K562 (cell line): Measurements from ENCODE around the gene WDR19.

Experiments used
- CHD4 ChIP-seq: fragments of 200-600 bp; sonication (generic); IDR thresholded peaks from 3 replicates; pipeline ENCODE4 v1.6.1; 2012; ENCODE audit warnings: low read depth, mild to moderate bottlenecking, mixed read lengths, low read length, inconsistent platforms; ENCODE audit not compliant: insufficient read depth, insufficient replicate concordance, poor library complexity, severe bottlenecking
- EP300 ChIP-seq: IDR thresholded peaks from 2 replicates; pipeline ENCODE4 v1.6.1; 2012; ENCODE audit warnings: low read length, improper control_type of control experiment
- POLR2A ChIP-seq: fragments of 450-650 bp; conservative IDR thresholded peaks from 2 replicates; pipeline ENCODE4 v1.6.1; 2016
- RAD21 ChIP-seq, 2 experiments: fragments of 250-450 bp in 1 of 2; fragments of 450-650 bp in 1 of 2; sonication (Bioruptor Pico) in 1 of 2; formaldehyde crosslinking in 1 of 2; IDR thresholded peaks in 1 of 2; conservative IDR thresholded peaks in 1 of 2; 2 replicates each; pipeline versions ENCODE4 v1.4.0 to v1.8.0; 2020 to 2022; ENCODE audit warnings: mild to moderate bottlenecking in 2 of 2, moderate library complexity in 1 of 2
- SIX5 ChIP-seq, 2 experiments: IDR thresholded peaks; 2 replicates each; pipeline ENCODE4 v1.6.1; 2011; ENCODE audit warnings: low read length in 2 of 2, borderline replicate concordance in 1 of 2, low read depth in 1 of 2, mild to moderate bottlenecking in 1 of 2, moderate library complexity in 1 of 2; ENCODE audit not compliant: insufficient read depth in 1 of 2
- ZNF263 ChIP-seq: sonication (generic); formaldehyde crosslinking; IDR thresholded peaks from 2 replicates; pipeline ENCODE4 v1.8.0; 2022; ENCODE audit warnings: mild to moderate bottlenecking, missing genetic modification reagents, borderline replicate concordance
- ZNF696 ChIP-seq: fragments of 250-450 bp; sonication (Bioruptor Pico); conservative IDR thresholded peaks from 2 replicates; pipeline ENCODE4 v1.4.0; 2020; ENCODE audit warnings: mild to moderate bottlenecking, moderate library complexity
- TF ChIP-seq, protein P1 (sequence below), 3 experiments: IDR thresholded peaks in 2 of 3; conservative IDR thresholded peaks in 1 of 3; 2 replicates each; pipeline ENCODE4 v1.5.1; 2011 to 2012; ENCODE audit warnings: low read length in 3 of 3, mild to moderate bottlenecking in 3 of 3, control low read depth in 2 of 3, improper control_type of control experiment in 1 of 3, inconsistent platforms in 1 of 3, low read depth in 1 of 3, mixed read lengths in 1 of 3, moderate library complexity in 1 of 3; ENCODE audit not compliant: insufficient read depth in 2 of 3
- TF ChIP-seq, protein P2 (sequence below): conservative IDR thresholded peaks from 2 replicates; pipeline ENCODE4 v1.6.1; 2011; ENCODE audit warnings: low read depth, mild to moderate bottlenecking, low read length; ENCODE audit not compliant: control insufficient read depth
- TF ChIP-seq, protein P3 (sequence below): fragments of 150-350 bp; IDR thresholded peaks from 2 replicates; pipeline ENCODE4 v1.6.1; 2014; ENCODE audit warnings: low read depth, mild to moderate bottlenecking, low read length, borderline replicate concordance

DNA sequence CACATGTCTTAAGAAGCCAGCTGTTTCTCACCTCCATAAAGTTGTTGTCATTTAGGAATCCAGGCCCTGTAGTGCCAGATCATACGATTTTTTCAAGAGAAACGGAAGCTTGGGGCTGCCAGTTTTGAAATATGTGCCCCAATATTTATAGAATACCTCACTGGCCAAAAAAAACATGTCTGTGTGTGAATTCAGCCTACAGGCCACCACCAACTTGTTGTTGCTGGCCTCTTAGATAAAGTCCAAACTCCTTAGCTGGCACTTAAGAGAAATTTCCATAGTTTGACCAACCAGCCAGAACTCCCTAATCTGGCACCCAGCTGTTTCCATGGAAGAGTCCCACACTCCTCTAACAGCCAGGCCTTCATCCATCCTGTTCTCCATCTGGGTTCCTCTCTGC lies 74.1 kb downstream of the WDR19 start:
- TF ChIP-seq SIX5 (IDR thresholded peaks at IDR 0.05; ENCODE audit: borderline replicate concordance in 1 of 2, insufficient read depth in 1 of 2, low read depth in 1 of 2, low read length in 2 of 2) (no peak), POLR2A (no peak), ZNF696 (CRISPR knock-in tag) (no peak), CHD4 (no peak), RAD21 (CRISPR knock-in tag; conservative IDR thresholded peaks at IDR 0.05 in 1 of 2, IDR thresholded peaks at IDR 0.05 in 1 of 2) (no peak), ZNF263 (CRISPR knock-in tag) (no peak), EP300 (no peak)
- TF ChIP-seq, protein P1, sequence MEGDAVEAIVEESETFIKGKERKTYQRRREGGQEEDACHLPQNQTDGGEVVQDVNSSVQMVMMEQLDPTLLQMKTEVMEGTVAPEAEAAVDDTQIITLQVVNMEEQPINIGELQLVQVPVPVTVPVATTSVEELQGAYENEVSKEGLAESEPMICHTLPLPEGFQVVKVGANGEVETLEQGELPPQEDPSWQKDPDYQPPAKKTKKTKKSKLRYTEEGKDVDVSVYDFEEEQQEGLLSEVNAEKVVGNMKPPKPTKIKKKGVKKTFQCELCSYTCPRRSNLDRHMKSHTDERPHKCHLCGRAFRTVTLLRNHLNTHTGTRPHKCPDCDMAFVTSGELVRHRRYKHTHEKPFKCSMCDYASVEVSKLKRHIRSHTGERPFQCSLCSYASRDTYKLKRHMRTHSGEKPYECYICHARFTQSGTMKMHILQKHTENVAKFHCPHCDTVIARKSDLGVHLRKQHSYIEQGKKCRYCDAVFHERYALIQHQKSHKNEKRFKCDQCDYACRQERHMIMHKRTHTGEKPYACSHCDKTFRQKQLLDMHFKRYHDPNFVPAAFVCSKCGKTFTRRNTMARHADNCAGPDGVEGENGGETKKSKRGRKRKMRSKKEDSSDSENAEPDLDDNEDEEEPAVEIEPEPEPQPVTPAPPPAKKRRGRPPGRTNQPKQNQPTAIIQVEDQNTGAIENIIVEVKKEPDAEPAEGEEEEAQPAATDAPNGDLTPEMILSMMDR (IDR thresholded peaks at IDR 0.05 in 2 of 3, conservative IDR thresholded peaks at IDR 0.05 in 1 of 3; ENCODE audit: insufficient read depth in 2 of 3, low read depth in 1 of 3, low read length in 3 of 3): no peak
- TF ChIP-seq, protein P2, sequence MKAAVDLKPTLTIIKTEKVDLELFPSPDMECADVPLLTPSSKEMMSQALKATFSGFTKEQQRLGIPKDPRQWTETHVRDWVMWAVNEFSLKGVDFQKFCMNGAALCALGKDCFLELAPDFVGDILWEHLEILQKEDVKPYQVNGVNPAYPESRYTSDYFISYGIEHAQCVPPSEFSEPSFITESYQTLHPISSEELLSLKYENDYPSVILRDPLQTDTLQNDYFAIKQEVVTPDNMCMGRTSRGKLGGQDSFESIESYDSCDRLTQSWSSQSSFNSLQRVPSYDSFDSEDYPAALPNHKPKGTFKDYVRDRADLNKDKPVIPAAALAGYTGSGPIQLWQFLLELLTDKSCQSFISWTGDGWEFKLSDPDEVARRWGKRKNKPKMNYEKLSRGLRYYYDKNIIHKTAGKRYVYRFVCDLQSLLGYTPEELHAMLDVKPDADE: no peak
- TF ChIP-seq, protein P3, sequence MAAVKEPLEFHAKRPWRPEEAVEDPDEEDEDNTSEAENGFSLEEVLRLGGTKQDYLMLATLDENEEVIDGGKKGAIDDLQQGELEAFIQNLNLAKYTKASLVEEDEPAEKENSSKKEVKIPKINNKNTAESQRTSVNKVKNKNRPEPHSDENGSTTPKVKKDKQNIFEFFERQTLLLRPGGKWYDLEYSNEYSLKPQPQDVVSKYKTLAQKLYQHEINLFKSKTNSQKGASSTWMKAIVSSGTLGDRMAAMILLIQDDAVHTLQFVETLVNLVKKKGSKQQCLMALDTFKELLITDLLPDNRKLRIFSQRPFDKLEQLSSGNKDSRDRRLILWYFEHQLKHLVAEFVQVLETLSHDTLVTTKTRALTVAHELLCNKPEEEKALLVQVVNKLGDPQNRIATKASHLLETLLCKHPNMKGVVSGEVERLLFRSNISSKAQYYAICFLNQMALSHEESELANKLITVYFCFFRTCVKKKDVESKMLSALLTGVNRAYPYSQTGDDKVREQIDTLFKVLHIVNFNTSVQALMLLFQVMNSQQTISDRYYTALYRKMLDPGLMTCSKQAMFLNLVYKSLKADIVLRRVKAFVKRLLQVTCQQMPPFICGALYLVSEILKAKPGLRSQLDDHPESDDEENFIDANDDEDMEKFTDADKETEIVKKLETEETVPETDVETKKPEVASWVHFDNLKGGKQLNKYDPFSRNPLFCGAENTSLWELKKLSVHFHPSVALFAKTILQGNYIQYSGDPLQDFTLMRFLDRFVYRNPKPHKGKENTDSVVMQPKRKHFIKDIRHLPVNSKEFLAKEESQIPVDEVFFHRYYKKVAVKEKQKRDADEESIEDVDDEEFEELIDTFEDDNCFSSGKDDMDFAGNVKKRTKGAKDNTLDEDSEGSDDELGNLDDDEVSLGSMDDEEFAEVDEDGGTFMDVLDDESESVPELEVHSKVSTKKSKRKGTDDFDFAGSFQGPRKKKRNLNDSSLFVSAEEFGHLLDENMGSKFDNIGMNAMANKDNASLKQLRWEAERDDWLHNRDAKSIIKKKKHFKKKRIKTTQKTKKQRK: no peak
